Adrenal gland (tissue), 12 donors: ENCODE results near the gene AGK. TPM values are rescaled to one million over a fixed set of nuclear protein-coding genes. Genes with fewer than 3 reads are reported as not detected.
A peak's percentile ranks its signal among the peaks of the same experiment; 100 is the strongest.

ENCODE experiments used
- DNase-seq, 7 donors: peaks; one replicate each; pipeline ENCODE4 v3.0.0-alpha.2; 2019 to 2020
- H3K27ac ChIP-seq, 5 donors: fragments of 200-600 bp; sonication (generic) in 4 of 5; 1 replicate in 3 of 5; 2 replicates in 2 of 5; pipeline versions ENCODE4 v1.5.1 to v1.8.0; 2016 to 2020; ENCODE audit warnings: mild to moderate bottlenecking in 1 of 5
- H3K27me3 ChIP-seq: fragments of 200-600 bp; 2 replicates; pipeline ENCODE4 v1.8.0; 2021
- H3K36me3 ChIP-seq, 2 donors: fragments of 200-600 bp; replicated peaks in 1 of 2; 1 replicate in 1 of 2; 2 replicates in 1 of 2; pipeline versions ENCODE4 v1.5.1 to v1.8.0; 2018 to 2022
- H3K4me1 ChIP-seq, 2 donors: fragments of 200-600 bp; replicated peaks in 1 of 2; 1 replicate in 1 of 2; 2 replicates in 1 of 2; pipeline versions ENCODE4 v1.5.1 to v1.8.0; 2018 to 2021
- H3K4me3 ChIP-seq, 4 donors: fragments of 200-600 bp; sonication (generic) in 3 of 4; one replicate each; pipeline ENCODE4 v1.5.1; 2016 to 2018
- H3K9me3 ChIP-seq, 3 donors: fragments of 200-600 bp; sonication (generic) in 1 of 3; replicated peaks in 1 of 3; 1 replicate in 2 of 3; 2 replicates in 1 of 3; pipeline versions ENCODE4 v1.5.1 to v1.8.0; 2016 to 2021
- POLR2A ChIP-seq, 2 donors: fragments of 450-650 bp; IDR thresholded peaks; one replicate each; pipeline ENCODE4 v1.6.1; 2017; ENCODE audit warnings: antibody characterized with exemption in 2 of 2, mild to moderate bottlenecking in 2 of 2, moderate library complexity in 1 of 2
- WGBS, 4 donors: extraction: QIAGEN DNeasy Blood & Tissue Kit in 2 of 4; methylation state at CpG; one replicate each; pipeline versions ENCODE4 v1.1.5 to v1.1.7; 2013 to 2017; 5-methylcytosine and 5-hydroxymethylcytosine counted together
- intact Hi-C, 2 donors: fragments of 100-400 bp; cut with DNase I; formaldehyde crosslinking; loops; one replicate each; pipeline versions ENCODE4 v1.14.1 to v1.15.0; 2022 to 2023
- polyA plus RNA-seq, 3 donors: library from polyadenylated mRNA; stranded (reverse); fragments of 200-250 nt in 2 of 3; fragments of 350-450 nt in 1 of 3; fragmentation: Illumina TruSeq in 1 of 3; extraction: RNeasy Lipid Tissue Mini Kit (QIAGEN cat#74804) in 1 of 3; gene quantifications; one replicate each; pipeline ENCODE4 v1.2.3, GENCODE V29; 2013 to 2014
- total RNA-seq, 9 donors: library from RNA; depleted of rRNA in 4 of 9; stranded (reverse); fragments of >200 nt in 4 of 9; fragments of 120-200 nt in 1 of 9; fragmentation: NEBNext Ultra II Directional in 1 of 9; extraction: Animal tissue kit (Norgen Biotek cat#: 25700) in 1 of 9; gene quantifications; one replicate each; pipeline versions ENCODE4 v1.1.0 to v1.2.4, GENCODE V29; 2013 to 2023
- TF ChIP-seq, protein P1 (sequence below), 6 experiments: fragments of 450-650 bp in 4 of 6; fragments of 200-600 bp in 2 of 6; sonication (generic) in 1 of 6; IDR thresholded peaks; 1 replicate in 5 of 6; 2 replicates in 1 of 6; pipeline versions ENCODE4 v1.5.1 to v1.8.0; 2016 to 2021; ENCODE audit warnings: antibody characterized with exemption in 6 of 6, mild to moderate bottlenecking in 2 of 6, moderate library complexity in 1 of 6
- donor health status: healthy with polysubstance abuse.
- donor health status: Bipolar disorder and iron deficiency.
- donor health status: DM: yes; HTN: yes; CAD: no.
- donor health status: DM: no; HTN: no; CAD: no.
- donor health status: DM: no; HTN: no; CAD: no.
- donor health status: DM: yes; HTN: yes; CAD: no.

The AGK gene
- total and polyA plus RNA-seq, 12 donors: 11.1 to 89.9 (median 28.3) TPM

DNA sequence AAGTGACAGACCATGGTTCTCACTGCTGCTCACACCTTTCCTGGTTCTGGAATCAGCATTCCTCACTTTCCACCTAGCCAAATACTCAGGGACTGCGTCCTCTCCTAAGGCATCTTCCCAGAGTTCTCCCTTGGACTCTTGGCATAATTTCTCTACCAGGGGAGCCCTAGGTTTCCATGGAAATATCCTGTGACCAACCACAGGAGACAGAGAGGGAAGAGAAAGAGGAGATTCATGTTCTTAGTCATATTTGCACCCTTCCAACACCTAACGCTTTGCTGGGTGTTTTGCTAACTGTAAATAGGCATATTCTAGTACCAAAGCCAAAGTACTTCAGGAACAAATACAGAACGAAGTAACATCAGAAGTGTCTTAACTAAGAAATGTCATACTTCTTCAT, 122.1 kb downstream of the AGK start:
- Histone ChIP-seq H3K9me3 (no peaks in the 10 kb centered on the region), H3K36me3 (no peaks in the 10 kb centered on the region), H3K27me3 (no peaks in the 10 kb centered on the region), H3K4me1 (peaks cover 0 to 7% of the 10 kb centered on the region in 2 donors), H3K4me3 (no peak overlapping the region), H3K27ac (no peak overlapping the region)
- intact Hi-C loops: no loop called here
- 95 to 97% (median 95%) methylated on average over 3 of the region's 3 CpGs for WGBS, 4 donors
- DNase-seq: no peak
- no peak for TF ChIP-seq POLR2A (IDR thresholded peaks at IDR 0.05)
- TF ChIP-seq, protein P1, sequence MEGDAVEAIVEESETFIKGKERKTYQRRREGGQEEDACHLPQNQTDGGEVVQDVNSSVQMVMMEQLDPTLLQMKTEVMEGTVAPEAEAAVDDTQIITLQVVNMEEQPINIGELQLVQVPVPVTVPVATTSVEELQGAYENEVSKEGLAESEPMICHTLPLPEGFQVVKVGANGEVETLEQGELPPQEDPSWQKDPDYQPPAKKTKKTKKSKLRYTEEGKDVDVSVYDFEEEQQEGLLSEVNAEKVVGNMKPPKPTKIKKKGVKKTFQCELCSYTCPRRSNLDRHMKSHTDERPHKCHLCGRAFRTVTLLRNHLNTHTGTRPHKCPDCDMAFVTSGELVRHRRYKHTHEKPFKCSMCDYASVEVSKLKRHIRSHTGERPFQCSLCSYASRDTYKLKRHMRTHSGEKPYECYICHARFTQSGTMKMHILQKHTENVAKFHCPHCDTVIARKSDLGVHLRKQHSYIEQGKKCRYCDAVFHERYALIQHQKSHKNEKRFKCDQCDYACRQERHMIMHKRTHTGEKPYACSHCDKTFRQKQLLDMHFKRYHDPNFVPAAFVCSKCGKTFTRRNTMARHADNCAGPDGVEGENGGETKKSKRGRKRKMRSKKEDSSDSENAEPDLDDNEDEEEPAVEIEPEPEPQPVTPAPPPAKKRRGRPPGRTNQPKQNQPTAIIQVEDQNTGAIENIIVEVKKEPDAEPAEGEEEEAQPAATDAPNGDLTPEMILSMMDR (IDR thresholded peaks at IDR 0.05): no peak

DNA sequence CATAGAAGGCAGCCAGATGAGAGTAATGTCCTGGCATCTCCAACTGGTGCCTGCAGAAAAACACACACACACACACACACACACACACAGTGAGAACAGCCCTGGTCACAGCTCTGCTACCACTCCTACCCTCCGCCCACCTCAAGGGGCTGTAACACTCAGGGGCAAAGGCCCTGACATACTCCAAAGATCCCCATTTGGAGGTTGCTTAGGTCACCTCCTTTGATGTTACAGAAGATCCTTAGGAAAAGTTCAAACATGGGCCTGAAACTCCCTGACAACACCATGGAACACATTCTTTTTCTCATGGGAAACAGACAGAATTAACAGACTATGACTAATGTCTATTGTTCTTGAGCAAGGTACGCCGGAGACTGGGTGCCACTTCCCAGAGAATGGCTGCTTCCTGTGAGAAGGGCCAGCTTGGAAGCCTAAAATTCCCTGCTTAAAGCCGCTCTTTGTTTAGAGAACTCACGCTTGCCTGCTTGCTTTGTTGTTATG, 123.0 kb downstream of the AGK start:
- TF ChIP-seq, protein P1 (IDR thresholded peaks at IDR 0.05): no peak
- no peak for TF ChIP-seq POLR2A (IDR thresholded peaks at IDR 0.05)
- DNase-seq: peak in 1 of 7 donors; percentile 38
- Histone ChIP-seq H3K4me1 (peaks cover 0 to 7% of the 10 kb centered on the region in 2 donors), H3K9me3 (no peaks in the 10 kb centered on the region), H3K27ac (peak overlapping the region in 2 of 5 donors; percentile 29 to 43), H3K27me3 (no peaks in the 10 kb centered on the region), H3K4me3 (no peak overlapping the region), H3K36me3 (no peaks in the 10 kb centered on the region)
- 82 to 85% (median 84%) methylated on average over 4 to 5 of the region's 5 CpGs for WGBS, 4 donors
- intact Hi-C loops: no loop called here

DNA sequence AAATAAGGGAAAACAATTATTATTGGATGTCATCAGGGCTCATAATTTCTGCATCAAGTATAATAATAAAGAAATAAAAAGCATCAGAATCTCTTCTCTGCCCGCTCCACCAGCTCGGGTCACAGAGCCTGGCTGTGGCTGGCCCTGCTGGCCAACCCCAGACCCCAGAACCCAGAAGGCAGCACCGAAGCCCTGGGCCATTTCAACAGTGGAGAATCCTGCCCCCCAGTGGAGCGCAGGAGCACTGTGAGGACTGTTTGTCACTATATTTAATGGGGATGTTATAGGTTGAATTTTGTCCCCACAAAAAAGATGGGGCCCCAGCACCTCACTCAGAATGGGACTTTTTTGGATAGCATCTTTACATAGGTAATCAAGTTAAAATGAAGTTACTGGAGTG, 123.5 kb downstream of the AGK start:
- Histone ChIP-seq H3K4me3 (no peak overlapping the region), H3K36me3 (no peaks in the 10 kb centered on the region), H3K9me3 (no peaks in the 10 kb centered on the region), H3K27me3 (no peaks in the 10 kb centered on the region), H3K4me1 (peaks cover 0 to 7% of the 10 kb centered on the region in 2 donors), H3K27ac (peak overlapping the region in 2 of 5 donors; percentile 29 to 43)
- 75 to 81% (median 79%) methylated on average over 4 of the region's 4 CpGs for WGBS, 4 donors
- DNase-seq: no peak
- TF ChIP-seq, protein P1 (IDR thresholded peaks at IDR 0.05): peak in 2 of 6 experiments; percentile 14 to 19
- no peak for TF ChIP-seq POLR2A (IDR thresholded peaks at IDR 0.05)
- intact Hi-C loops: no loop called here

DNA sequence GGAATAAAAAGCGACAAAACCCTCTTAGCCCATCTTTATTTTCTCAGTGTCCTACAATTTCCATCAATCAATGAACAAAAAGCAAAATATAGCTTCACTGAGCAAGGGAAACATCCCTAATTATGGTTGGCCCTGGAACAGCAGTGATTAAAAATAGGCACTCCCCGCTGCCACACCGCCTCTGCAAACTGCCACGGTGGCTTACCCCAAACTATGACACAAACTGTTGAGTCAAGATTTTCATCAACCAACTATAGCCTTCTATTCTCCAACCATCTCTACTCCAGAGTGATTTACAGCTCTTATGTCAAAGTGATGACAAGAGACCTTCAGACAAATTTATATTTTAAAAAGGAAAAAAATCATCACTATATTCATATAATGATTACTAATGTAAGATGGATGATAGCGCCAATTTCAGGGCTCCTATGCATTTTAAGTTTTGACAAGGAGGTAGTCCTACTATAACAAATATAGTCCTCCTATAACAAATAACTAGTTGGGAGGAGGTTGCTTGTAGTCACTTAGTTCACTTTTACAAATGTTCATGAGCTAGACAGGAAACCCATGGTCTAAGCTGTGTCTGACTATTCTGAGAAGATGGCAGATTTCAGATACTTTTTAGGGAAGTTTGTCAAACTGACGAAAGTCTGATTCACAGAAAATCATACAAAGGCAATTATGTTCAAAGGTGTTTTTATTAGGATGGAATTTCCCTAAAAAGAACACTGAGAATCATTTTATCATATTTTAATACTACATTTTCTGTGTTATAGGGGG, 124.4 kb downstream of the AGK start:
- no peaks in the 10 kb centered on the region for H3K36me3 ChIP-seq
- 81 to 87% (median 84%) methylated on average over 6 of the region's 6 CpGs for WGBS, 4 donors
- peak overlapping the region in 2 of 5 donors; percentile 29 to 43 for H3K27ac ChIP-seq

More for the DNA sequence above, 124.4 kb downstream of the AGK start:
- TF ChIP-seq POLR2A (IDR thresholded peaks at IDR 0.05): no peak
- TF ChIP-seq, protein P1 (IDR thresholded peaks at IDR 0.05): no peak
- H3K4me1 ChIP-seq: peaks cover 0 to 7% of the 10 kb centered on the region in 2 donors
- H3K4me3 ChIP-seq: no peak overlapping the region
- no peak for DNase-seq
- H3K9me3 ChIP-seq: no peaks in the 10 kb centered on the region
- intact Hi-C loops: no loop called here
- no peaks in the 10 kb centered on the region for H3K27me3 ChIP-seq
